ENCODE data around the gene ICOSLG. TPM values are rescaled to one million over a fixed set of nuclear protein-coding genes. Genes with fewer than 3 reads are reported as not detected.
"Not testable (repeated sequence)": the region's sequence is repeated elsewhere in the genome, so short reads cannot be mapped to it uniquely, and the experiment has no call there.

Gene ICOSLG
- total RNA-seq, 1 donor from 2014 or later = not detected

GRCh38 chr21:44199448-44199847, 41.3 kb downstream of the ICOSLG start:
- TF ChIP-seq CTCF (IDR thresholded peaks at IDR 0.05) = no peak

DNA sequence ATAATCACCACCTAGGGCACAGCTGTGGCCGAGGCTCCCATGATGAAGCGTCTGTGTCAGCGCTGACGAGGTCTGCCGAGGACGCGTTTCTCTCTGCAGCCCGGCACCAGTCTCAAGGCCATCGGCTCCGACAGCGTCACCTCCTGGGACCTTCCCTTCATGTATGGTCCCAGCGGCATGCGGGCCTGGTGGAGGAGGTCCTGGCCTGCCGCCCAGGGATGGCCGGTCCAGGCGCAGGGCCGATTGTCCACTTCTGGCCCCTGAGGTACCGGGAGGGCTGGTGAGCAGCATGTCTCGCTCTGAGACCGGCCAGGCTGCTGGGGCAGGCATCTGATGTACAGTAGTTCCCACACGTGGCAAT, 43.6 kb downstream of the ICOSLG start:
- intact Hi-C loops (cut with DNase I); DNase-seq (ENCODE audit: low spot score in 2 of 2): not testable (repeated sequence)

More at GRCh38 chr21:44199448-44199847, 41.3 kb downstream of the ICOSLG start:
- Histone ChIP-seq H3K4me3 (no peak overlapping the region), H3K27ac (no peak overlapping the region), H3K36me3 (no peaks in the 10 kb centered on the region), H3K27me3 (no peaks in the 10 kb centered on the region), H3K9me3 (no peaks in the 10 kb centered on the region), H3K4me1 (no peaks in the 10 kb centered on the region)
- intact Hi-C loops (cut with DNase I) = no loop called here
- DNase-seq (ENCODE audit: low spot score in 2 of 2) = no peak

DNA sequence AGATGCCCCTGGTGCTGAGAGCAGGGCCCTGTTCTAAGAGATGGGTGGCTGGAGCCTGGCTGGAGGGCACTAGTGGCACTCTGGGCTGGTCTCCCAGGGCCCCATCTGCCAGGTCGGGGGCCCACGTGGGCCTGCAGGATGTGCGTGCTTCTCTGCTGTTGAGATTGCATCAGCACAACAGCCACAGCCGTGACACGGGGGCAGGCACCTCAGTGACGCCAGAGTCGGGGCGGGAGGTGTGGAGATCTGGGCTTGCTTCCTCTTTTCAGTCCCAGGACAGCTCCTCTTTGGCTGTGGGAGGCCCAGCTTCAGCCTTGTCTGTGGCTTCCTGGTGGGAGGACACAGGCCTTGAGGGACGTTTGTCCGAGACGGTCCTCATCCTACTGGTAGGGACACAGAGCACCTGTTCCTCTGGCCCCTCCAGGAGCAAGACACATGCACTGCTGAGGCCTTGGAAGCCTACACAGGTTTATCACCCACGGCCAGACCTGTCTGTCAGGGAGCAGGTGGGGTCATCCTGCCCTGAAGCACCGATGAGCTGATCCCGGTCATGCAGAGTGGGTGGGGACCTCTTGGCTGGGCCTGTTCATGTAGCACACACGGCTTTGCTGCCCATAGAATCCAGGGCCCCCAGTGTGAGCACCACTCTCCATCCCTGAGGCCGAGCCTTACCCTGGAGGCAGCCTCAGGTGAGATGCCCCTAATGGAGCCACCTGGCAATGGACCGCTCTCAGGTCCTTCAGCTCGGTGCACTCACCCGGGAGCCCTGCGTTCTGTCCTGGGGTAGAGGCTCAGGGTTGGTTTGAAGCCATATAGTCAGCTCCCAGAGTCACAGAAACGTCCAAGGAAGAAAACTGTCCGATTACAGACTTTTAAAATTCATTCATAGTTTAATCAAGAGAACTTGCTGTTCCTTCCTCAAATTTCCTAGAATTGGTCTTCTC, 44.3 kb downstream of the ICOSLG start:
- H3K4me3 ChIP-seq; H3K27ac ChIP-seq; H3K27me3 ChIP-seq; H3K4me1 ChIP-seq; intact Hi-C loops (cut with DNase I); H3K9me3 ChIP-seq; H3K36me3 ChIP-seq: not testable (repeated sequence)
- DNase-seq (ENCODE audit: low spot score in 2 of 2) = peak; percentile 46 to 76

More for the DNA sequence above, 43.6 kb downstream of the ICOSLG start:
- H3K27me3 ChIP-seq, H3K4me3 ChIP-seq, H3K9me3 ChIP-seq, H3K36me3 ChIP-seq, H3K4me1 ChIP-seq, H3K27ac ChIP-seq: not testable (repeated sequence)

GRCh38 chr21:44194888-44195287, 45.9 kb downstream of the ICOSLG start:
- H3K27ac ChIP-seq; H3K27me3 ChIP-seq; H3K9me3 ChIP-seq; intact Hi-C loops (cut with DNase I); H3K4me3 ChIP-seq; DNase-seq (ENCODE audit: low spot score in 2 of 2); H3K4me1 ChIP-seq; H3K36me3 ChIP-seq: not testable (repeated sequence)

DNA sequence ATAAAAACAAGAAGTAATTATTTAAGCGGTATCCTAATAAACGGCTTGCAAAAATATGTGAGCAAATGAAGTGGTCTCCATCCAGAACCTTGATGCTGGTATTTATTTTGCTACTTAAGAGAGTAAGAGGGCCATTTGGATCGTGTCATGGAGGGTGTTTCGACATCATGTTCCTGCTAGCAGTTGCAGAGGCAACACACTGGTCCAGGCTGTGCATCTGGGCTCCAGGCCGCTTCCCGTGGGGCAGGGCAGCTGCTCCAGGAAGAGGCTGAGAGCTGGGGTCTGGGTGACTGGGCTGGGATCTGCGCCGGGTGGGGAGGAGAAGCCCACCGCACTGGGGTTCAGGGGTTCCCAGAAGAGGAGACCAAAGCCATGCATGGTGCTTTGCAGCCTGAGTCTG, 46.3 kb downstream of the ICOSLG start:
- intact Hi-C loops (cut with DNase I); DNase-seq (ENCODE audit: low spot score in 2 of 2); H3K27ac ChIP-seq; H3K9me3 ChIP-seq; H3K4me1 ChIP-seq; H3K27me3 ChIP-seq; H3K4me3 ChIP-seq; H3K36me3 ChIP-seq: not testable (repeated sequence)

DNA sequence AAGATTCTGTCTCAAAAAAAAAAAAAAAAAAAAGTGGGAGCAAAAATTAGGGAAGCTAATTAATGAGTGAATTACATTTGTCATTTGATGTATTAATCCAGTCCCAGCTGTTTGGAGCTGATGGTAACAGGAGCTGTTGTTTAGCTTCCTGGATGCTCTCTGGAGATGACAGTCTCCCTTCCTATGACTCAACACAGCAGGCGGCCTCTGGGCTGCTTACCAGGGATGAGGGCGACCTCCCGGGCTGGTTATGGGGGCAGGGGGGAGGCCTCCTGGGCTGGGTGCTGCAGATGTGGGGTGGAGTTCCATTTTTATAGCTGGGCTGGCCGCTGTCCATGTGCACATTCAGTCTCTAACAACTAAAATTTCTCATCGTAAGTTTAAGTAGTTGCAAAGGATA, 47.6 kb downstream of the ICOSLG start:
- H3K9me3 ChIP-seq; H3K4me3 ChIP-seq; H3K27ac ChIP-seq; H3K27me3 ChIP-seq; H3K36me3 ChIP-seq; DNase-seq (ENCODE audit: low spot score in 2 of 2); intact Hi-C loops (cut with DNase I); H3K4me1 ChIP-seq: not testable (repeated sequence)

GRCh38 chr21:44190349-44191271, 50.1 kb downstream of the ICOSLG start:
- H3K9me3 ChIP-seq; intact Hi-C loops (cut with DNase I); H3K4me3 ChIP-seq; H3K27me3 ChIP-seq; H3K27ac ChIP-seq; H3K4me1 ChIP-seq; H3K36me3 ChIP-seq: not testable (repeated sequence)
- peak in 1 of 2 donors; percentile 51 for DNase-seq (ENCODE audit: low spot score in 2 of 2)

- H3K4me1 ChIP-seq; H3K4me3 ChIP-seq; H3K27ac ChIP-seq; intact Hi-C loops (cut with DNase I); H3K36me3 ChIP-seq; DNase-seq (ENCODE audit: low spot score in 2 of 2); H3K9me3 ChIP-seq; H3K27me3 ChIP-seq: not testable (repeated sequence)
Measured at GRCh38 chr21:44184862-44185261, 55.9 kb downstream of the ICOSLG start.

GRCh38 chr21:44182202-44182601, 58.5 kb downstream of the ICOSLG start:
- H3K27ac ChIP-seq; H3K4me3 ChIP-seq; H3K36me3 ChIP-seq; H3K9me3 ChIP-seq; H3K27me3 ChIP-seq; DNase-seq (ENCODE audit: low spot score in 2 of 2); H3K4me1 ChIP-seq; intact Hi-C loops (cut with DNase I): not testable (repeated sequence)

GRCh38 chr21:44181506-44181905, 59.2 kb downstream of the ICOSLG start:
- H3K9me3 ChIP-seq; H3K4me3 ChIP-seq; H3K27me3 ChIP-seq; intact Hi-C loops (cut with DNase I); H3K4me1 ChIP-seq; H3K36me3 ChIP-seq; DNase-seq (ENCODE audit: low spot score in 2 of 2); H3K27ac ChIP-seq: not testable (repeated sequence)

GRCh38 chr21:44176127-44176526, 64.6 kb downstream of the ICOSLG start:
- H3K4me1 ChIP-seq; H3K36me3 ChIP-seq; H3K27me3 ChIP-seq; intact Hi-C loops (cut with DNase I); H3K9me3 ChIP-seq; H3K27ac ChIP-seq; DNase-seq (ENCODE audit: low spot score in 2 of 2); H3K4me3 ChIP-seq: not testable (repeated sequence)

DNA sequence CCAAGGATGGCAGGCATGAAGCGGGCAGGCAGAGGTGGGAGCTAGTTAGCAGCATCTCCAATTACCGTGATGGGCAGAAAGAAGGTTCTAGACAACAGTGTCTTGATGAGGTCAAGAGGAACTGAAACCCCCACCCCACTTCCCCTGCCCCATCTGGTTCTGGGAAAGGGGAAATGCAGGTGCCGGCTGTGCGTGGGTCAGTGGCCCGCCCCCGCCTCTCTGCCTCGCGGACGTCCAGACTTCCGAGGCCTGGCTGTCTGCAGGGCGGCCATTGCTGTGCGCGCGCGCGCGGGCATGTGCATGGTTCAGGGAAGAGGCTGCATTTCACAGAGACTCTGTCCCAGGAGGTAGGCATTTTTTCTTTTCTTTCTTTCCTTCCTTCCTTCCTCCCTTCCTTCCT, 65.6 kb downstream of the ICOSLG start:
- DNase-seq (ENCODE audit: low spot score in 2 of 2); H3K4me3 ChIP-seq; H3K27ac ChIP-seq; H3K9me3 ChIP-seq; intact Hi-C loops (cut with DNase I); H3K4me1 ChIP-seq; H3K27me3 ChIP-seq; H3K36me3 ChIP-seq: not testable (repeated sequence)
